Measurements from ENCODE around the gene CPEB3. TPM values are rescaled to one million over a fixed set of nuclear protein-coding genes. Genes with fewer than 3 reads are reported as not detected.

CPEB3 gene
- total and polyA plus RNA-seq, 9 of the 15 experiments (the other 6 are each of a cell fraction or from before 2014, with no cell fraction given): 0.15 to 1.2 (median 0.51) TPM

DNA sequence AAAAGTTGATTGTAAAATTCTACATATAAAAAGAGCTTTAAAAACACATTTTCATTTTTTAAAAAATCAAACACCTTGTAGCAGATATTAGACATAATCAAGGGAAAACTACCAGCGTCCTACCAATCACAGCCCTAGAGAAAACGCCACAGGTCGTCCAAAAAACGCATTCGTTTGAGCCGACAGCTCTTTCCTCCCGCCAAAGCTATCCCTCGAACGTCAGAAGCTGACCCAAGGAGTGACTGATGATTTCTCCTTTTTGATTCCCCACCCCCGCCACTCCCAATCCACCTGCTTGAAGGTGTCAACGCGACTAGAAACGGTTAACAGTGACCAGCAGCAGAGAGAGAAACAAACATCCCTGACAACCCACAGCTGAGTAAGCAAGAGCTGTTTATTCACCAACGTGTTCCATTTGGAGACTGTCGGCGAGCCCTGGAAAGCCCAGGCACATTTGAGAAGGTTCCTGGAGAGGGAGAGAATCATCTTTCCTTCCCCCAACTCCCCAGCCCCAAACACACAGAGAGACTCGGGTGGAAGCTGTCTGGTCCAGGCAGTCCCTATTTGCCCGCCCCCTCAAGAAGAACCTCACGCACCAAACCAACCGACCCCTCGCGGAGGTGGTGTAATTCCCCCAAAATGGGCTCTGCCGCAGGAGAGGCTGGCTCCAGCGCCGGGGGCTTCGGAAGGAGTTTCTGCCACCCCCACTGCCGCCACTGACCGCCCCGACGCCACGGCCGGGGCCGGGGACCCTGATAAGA is 622 bp downstream of the CPEB3 start:
- ChIA-PET CTCF (ENCODE audit: low intra/inter-chr PET ratio) (interaction anchor here (3.7 kb wide), 1 partner anchor 203 kb away, joined by 27 read pairs; no protein-coding TSS in a partner anchor), POLR2A (interaction anchor here (0.5 to 2.1 kb wide), 5 partner anchors 10 to 202 kb away, joined by 3 to 9 read pairs (median 4); no protein-coding TSS in a partner anchor)
- peak overlapping the region; percentile 90 to 97 for H3K9ac ChIP-seq (ENCODE audit: insufficient read depth in 1 of 2, low read depth in 2 of 2, low read length in 2 of 2)
- H3K27me3 ChIP-seq (ENCODE audit: control insufficient read depth in 2 of 2, insufficient read depth in 2 of 2, low read length in 2 of 2): no peaks in the 10 kb centered on the region
- under 1% methylated on average over 29 of the region's 33 CpGs for WGBS (ENCODE audit: insufficient coverage, low coverage, missing lambda C conversion rate)
- peaks cover 5 to 9% of the 10 kb centered on the region in 2 experiments; a peak in 4 of 5 replicates for H3K4me1 ChIP-seq (replicated peaks in 1 of 2; ENCODE audit: control insufficient read depth in 2 of 2, insufficient read depth in 2 of 2, low read length in 2 of 2)
- H3K9me3 ChIP-seq (replicated peaks; ENCODE audit: control insufficient read depth, insufficient read depth, low read depth, low read length): no peaks in the 10 kb centered on the region
- peak overlapping the region; percentile 97 for H2AFZ ChIP-seq (ENCODE audit: low read depth, low read length)
- FAIRE-seq (peak; percentile 86), ATAC-seq (peak; percentile 42), DNase-seq (ENCODE audit: extremely low read depth in 1 of 4, low spot score in 3 of 4) (peak; percentile 12 to 51 (median 20))
- H3K9me1 ChIP-seq (ENCODE audit: control insufficient read depth, insufficient read depth, low read length): no peaks in the 10 kb centered on the region
- H4K20me1 ChIP-seq (replicated peaks; ENCODE audit: control insufficient read depth, insufficient read depth, low read length): peaks cover 10% of the 10 kb centered on the region; the same call in 1 of the 2 replicates
- peak overlapping the region; percentile 93 for H3K4me2 ChIP-seq (ENCODE audit: insufficient read depth, low read length)
- in situ Hi-C loops (cut with MboI): loop anchor here (25.0 kb wide), 1 partner anchor 203 kb away; no protein-coding TSS in a partner anchor
- TSS peak; percentile 69 for BruUV-seq (replicated peaks)
- H3K4me3 ChIP-seq: peak overlapping the region; percentile 97
- H3K36me3 ChIP-seq (ENCODE audit: control insufficient read depth, insufficient read depth, low read length): peaks cover 21% of the 10 kb centered on the region; the same call in 1 of the 3 replicates
- intact Hi-C loops (cut with micrococcal nuclease): loop anchor here (2.0 to 5.0 kb wide), 3 partner anchors 47 to 142 kb away; no protein-coding TSS in a partner anchor
- H3K79me2 ChIP-seq (ENCODE audit: control insufficient read depth, insufficient read depth, low read length): peaks cover 49% of the 10 kb centered on the region
- peak overlapping the region; percentile 89 for H3K27ac ChIP-seq (ENCODE audit: extremely low read depth, low read depth, low read length)
- TF ChIP-seq, protein P1, sequence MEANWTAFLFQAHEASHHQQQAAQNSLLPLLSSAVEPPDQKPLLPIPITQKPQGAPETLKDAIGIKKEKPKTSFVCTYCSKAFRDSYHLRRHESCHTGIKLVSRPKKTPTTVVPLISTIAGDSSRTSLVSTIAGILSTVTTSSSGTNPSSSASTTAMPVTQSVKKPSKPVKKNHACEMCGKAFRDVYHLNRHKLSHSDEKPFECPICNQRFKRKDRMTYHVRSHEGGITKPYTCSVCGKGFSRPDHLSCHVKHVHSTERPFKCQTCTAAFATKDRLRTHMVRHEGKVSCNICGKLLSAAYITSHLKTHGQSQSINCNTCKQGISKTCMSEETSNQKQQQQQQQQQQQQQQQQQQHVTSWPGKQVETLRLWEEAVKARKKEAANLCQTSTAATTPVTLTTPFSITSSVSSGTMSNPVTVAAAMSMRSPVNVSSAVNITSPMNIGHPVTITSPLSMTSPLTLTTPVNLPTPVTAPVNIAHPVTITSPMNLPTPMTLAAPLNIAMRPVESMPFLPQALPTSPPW (CRISPR knock-in tag; IDR thresholded peaks at IDR 0.05): no peak
- no peak for TF ChIP-seq NFE2L1 (tag; IDR thresholded peaks at IDR 0.05; ENCODE audit: borderline replicate concordance, low read depth)
- TF ChIP-seq KDM5B (IDR thresholded peaks at IDR 0.05; ENCODE audit: insufficient replicate concordance, low read depth, low read length): no peak
- no peak for TF ChIP-seq MCM5 (IDR thresholded peaks at IDR 0.05; ENCODE audit: low read depth)
- TF ChIP-seq, protein P2, sequence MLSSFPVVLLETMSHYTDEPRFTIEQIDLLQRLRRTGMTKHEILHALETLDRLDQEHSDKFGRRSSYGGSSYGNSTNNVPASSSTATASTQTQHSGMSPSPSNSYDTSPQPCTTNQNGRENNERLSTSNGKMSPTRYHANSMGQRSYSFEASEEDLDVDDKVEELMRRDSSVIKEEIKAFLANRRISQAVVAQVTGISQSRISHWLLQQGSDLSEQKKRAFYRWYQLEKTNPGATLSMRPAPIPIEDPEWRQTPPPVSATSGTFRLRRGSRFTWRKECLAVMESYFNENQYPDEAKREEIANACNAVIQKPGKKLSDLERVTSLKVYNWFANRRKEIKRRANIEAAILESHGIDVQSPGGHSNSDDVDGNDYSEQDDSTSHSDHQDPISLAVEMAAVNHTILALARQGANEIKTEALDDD (IDR thresholded peaks at IDR 0.05): 0 out of 2 replicates have a peak, but pooled peaks have one; percentile 61
- TF ChIP-seq, protein P3, sequence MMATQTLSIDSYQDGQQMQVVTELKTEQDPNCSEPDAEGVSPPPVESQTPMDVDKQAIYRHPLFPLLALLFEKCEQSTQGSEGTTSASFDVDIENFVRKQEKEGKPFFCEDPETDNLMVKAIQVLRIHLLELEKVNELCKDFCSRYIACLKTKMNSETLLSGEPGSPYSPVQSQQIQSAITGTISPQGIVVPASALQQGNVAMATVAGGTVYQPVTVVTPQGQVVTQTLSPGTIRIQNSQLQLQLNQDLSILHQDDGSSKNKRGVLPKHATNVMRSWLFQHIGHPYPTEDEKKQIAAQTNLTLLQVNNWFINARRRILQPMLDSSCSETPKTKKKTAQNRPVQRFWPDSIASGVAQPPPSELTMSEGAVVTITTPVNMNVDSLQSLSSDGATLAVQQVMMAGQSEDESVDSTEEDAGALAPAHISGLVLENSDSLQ (IDR thresholded peaks at IDR 0.05): peak; percentile 65
- 0 out of 2 replicates have a peak, but pooled peaks have one; percentile 19 for TF ChIP-seq LEF1 (IDR thresholded peaks at IDR 0.05)
- TF ChIP-seq, protein P4, sequence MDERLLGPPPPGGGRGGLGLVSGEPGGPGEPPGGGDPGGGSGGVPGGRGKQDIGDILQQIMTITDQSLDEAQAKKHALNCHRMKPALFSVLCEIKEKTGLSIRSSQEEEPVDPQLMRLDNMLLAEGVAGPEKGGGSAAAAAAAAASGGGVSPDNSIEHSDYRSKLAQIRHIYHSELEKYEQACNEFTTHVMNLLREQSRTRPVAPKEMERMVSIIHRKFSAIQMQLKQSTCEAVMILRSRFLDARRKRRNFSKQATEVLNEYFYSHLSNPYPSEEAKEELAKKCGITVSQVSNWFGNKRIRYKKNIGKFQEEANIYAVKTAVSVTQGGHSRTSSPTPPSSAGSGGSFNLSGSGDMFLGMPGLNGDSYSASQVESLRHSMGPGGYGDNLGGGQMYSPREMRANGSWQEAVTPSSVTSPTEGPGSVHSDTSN (CRISPR knock-in tag; IDR thresholded peaks at IDR 0.05; ENCODE audit: low read depth): no peak
- TF ChIP-seq, protein P4 (tag; conservative IDR thresholded peaks at IDR 0.05; ENCODE audit: low read depth): 0 out of 2 replicates have a peak, but pooled peaks have one; percentile 43
- TF ChIP-seq RFX5 (IDR thresholded peaks at IDR 0.05; ENCODE audit: low read depth, low read length): no peak
- TF ChIP-seq SAP30 (IDR thresholded peaks at IDR 0.05; ENCODE audit: borderline replicate concordance, insufficient read depth, low read depth, low read length, poor library complexity, severe bottlenecking): peak; percentile 58
- 0 out of 4 replicates have a peak, but pooled peaks of 1 of the 2 experiments have one; percentile 10 for TF ChIP-seq HDAC1 (IDR thresholded peaks at IDR 0.05)

Data from K562 (cell line).